PC-9 (cell line): ENCODE data around the gene RHCE.

Experiments
- EZH2 ChIP-seq: fragments of 200-600 bp; sonication (generic); IDR thresholded peaks from 2 replicates; pipeline ENCODE4 v1.8.0; 2017; ENCODE audit warnings: antibody characterized with exemption, low read depth
- TF ChIP-seq, protein P1 (sequence below): fragments of 200-600 bp; sonication (generic); conservative IDR thresholded peaks from 2 replicates; pipeline ENCODE4 v1.6.1; 2017; ENCODE audit warnings: mixed run types, antibody characterized with exemption, mild to moderate bottlenecking, moderate library complexity

DNA sequence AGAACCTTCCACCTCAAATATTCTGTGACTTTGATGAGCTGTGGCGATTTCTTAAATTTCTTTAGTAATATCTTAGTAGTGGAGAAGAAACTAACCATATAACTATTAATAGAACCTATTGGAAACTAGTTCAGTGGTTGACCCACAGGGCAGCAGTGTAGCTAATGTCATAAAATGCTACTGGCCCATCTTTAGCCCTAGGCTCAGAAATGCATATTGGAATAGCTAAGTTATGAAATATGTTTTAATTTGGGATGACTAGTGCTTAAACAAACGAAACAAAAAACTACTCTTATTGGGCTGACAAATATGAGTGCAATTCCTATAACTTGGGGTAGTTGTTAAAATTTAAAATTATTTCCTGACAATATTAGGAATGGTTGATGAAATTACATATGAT is 30.3 kb upstream of the RHCE start:
- TF ChIP-seq, protein P1, sequence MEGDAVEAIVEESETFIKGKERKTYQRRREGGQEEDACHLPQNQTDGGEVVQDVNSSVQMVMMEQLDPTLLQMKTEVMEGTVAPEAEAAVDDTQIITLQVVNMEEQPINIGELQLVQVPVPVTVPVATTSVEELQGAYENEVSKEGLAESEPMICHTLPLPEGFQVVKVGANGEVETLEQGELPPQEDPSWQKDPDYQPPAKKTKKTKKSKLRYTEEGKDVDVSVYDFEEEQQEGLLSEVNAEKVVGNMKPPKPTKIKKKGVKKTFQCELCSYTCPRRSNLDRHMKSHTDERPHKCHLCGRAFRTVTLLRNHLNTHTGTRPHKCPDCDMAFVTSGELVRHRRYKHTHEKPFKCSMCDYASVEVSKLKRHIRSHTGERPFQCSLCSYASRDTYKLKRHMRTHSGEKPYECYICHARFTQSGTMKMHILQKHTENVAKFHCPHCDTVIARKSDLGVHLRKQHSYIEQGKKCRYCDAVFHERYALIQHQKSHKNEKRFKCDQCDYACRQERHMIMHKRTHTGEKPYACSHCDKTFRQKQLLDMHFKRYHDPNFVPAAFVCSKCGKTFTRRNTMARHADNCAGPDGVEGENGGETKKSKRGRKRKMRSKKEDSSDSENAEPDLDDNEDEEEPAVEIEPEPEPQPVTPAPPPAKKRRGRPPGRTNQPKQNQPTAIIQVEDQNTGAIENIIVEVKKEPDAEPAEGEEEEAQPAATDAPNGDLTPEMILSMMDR: no peak
- no peak for TF ChIP-seq EZH2
